Measurements from ENCODE around the gene EDEM3.
A peak's percentile ranks its signal among the peaks of the same experiment; 100 is the strongest.
"Not testable (repeated sequence)": the region's sequence is repeated elsewhere in the genome, so short reads cannot be mapped to it uniquely, and the experiment has no call there.

EDEM3 gene, protein sequence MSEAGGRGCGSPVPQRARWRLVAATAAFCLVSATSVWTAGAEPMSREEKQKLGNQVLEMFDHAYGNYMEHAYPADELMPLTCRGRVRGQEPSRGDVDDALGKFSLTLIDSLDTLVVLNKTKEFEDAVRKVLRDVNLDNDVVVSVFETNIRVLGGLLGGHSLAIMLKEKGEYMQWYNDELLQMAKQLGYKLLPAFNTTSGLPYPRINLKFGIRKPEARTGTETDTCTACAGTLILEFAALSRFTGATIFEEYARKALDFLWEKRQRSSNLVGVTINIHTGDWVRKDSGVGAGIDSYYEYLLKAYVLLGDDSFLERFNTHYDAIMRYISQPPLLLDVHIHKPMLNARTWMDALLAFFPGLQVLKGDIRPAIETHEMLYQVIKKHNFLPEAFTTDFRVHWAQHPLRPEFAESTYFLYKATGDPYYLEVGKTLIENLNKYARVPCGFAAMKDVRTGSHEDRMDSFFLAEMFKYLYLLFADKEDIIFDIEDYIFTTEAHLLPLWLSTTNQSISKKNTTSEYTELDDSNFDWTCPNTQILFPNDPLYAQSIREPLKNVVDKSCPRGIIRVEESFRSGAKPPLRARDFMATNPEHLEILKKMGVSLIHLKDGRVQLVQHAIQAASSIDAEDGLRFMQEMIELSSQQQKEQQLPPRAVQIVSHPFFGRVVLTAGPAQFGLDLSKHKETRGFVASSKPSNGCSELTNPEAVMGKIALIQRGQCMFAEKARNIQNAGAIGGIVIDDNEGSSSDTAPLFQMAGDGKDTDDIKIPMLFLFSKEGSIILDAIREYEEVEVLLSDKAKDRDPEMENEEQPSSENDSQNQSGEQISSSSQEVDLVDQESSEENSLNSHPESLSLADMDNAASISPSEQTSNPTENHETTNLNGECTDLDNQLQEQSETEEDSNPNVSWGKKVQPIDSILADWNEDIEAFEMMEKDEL

DNA sequence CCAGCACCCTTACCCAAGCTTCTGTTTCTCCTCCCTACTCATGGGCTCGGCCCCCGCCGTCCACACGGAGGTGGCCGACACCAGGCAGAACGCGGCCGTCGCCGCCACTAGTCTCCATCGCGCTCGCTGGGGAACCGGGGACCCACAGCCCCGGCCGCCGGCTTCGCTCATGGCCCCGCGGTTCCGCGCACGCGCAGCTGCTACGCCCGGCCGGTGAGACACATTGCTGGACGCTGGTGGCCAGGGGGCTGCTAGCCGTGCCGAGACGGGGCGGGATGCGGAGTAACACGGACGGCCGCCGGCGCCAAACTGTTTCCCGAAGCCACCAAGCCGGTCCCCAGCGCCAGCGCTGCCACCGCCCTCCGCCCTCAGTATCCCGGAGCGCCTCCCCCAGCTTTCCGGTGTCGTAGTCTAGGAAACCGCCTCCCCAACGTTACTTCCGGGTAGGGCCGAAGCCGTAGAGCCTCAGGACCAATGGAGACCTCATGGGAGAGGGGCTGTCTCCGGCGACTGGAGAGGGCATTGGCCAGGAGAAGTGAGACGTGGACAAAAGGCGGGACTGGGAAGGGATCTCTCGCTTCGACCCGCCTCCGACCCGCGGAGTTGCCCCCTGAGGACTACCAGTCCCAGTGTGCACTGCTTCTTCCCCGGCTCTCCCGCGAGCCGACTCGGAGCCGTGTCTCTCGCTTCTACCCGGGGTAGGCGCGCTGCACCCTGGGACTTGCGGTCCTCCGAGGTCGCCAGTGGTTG lies at the start of gene EDEM3:
TSS of gene EDEM3 (minus strand) at position 383 of the 750 bp plus-strand sequence. CDS start at position 171, 212 bp downstream.
- DNase-seq, result peak; percentile 100

- DNase-seq, result no peak
Observed at GRCh38 chr1:184804220-184804619, 49.6 kb upstream of the EDEM3 start.

DNA sequence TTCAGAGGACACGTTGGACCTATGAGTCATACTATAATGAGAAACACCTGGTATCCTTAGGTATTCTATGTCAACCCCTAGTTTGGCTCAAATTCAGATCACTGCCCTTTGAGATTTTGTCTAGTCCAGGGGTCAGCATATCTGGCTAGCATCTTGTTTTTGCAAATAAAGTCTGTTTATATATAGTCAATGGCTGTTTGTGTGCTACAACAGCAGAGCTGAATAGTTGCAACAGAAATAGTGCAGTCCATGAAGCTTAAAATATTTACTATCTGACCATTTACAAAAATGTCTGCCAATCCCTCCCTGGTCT lies 48.5 kb upstream of the EDEM3 start:
- DNase-seq, result no peak

GRCh38 chr1:184802354-184803179 lies 47.9 kb upstream of the EDEM3 start:
- DNase-seq, result no peak

DNA sequence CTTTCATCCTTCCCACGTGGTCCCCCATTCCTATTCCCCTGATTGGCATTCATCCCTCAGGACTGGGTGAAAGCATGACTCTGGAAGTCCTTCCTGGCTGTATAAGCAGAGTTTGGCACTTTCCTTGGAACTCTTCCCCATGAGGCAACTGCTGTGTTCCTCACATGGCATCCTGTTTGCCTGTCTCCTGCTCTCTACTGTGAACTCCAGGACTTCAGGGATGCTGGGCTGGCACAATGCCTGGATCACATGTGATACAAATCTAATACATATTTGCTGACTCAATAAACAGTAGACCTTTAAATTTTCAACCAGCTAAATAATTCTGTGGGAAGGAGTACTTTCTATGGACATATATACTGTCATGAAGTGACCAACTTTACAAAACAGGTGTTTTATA lies 46.8 kb upstream of the EDEM3 start:
- DNase-seq, result no peak

GRCh38 chr1:184800876-184801275 lies 46.2 kb upstream of the EDEM3 start:
- DNase-seq, result no peak

- no peak for DNase-seq
Observed at GRCh38 chr1:184793967-184794366, 39.3 kb upstream of the EDEM3 start.

- DNase-seq, result no peak
Observed at GRCh38 chr1:184792450-184792969, 37.9 kb upstream of the EDEM3 start.

- no peak for DNase-seq
Observed at GRCh38 chr1:184791550-184791900, 36.9 kb upstream of the EDEM3 start.

DNA sequence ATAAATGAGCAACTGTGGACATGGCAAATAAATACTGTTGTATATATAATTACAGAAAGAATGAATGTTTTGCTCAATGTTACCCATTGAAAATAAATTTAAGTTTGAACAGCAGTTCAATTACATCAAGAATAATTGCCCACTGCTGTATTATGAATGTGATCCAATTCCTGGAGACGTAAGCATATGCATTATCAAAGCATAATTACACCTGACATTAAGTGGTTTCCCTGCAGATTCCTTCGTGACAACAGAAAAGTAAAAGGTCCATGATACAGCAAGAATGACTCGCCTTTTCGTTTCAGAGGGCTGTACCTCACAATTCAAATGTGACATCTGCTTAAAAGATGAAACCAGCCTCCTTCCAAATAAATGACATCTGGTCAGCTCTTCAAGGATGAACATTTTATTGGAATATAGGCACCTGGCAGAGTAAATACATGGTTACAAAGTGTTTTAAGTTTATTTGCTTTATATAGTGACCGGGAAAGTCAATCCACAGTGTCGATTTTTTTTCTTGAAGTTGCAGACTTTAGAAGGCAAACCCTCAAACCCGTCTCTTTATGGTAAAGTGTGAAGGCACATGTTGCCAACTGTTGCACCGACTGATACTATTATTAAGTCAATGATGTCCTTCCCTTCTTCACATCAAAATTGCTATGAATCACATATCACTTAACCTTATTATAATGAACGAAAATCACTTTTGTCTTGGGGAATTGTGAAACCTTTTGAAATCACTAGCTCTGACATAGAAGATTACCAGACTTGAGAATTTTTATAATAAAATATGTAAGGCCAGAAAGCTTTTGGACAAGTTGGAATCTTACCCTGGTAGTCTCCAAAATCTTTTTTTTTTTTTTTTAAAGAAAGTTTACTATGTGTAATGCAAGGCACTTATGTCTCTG lies 36.2 kb upstream of the EDEM3 start:
- no peak for DNase-seq

GRCh38 chr1:184789884-184790283 lies 35.2 kb upstream of the EDEM3 start:
- DNase-seq, result no peak

DNA sequence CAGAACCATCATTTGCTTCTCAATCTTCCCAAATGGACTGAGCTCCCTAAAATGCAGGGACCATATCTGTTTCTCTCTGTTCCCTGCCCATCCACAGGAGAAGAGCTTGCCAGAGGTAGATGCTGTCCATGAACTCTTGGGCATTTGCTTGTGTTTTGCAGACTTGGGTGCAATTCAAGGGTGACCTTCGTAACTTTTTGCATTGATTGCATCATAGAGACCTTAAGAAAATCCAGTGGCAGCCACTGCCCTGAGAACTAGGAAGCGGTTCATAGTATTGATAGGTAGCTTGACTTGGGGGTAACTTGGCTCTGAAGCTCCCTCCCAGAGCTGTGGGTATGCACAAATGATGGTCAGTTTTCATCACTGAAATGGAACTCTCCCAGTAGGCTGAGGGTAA lies 34.3 kb upstream of the EDEM3 start:
- DNase-seq, result no peak

DNA sequence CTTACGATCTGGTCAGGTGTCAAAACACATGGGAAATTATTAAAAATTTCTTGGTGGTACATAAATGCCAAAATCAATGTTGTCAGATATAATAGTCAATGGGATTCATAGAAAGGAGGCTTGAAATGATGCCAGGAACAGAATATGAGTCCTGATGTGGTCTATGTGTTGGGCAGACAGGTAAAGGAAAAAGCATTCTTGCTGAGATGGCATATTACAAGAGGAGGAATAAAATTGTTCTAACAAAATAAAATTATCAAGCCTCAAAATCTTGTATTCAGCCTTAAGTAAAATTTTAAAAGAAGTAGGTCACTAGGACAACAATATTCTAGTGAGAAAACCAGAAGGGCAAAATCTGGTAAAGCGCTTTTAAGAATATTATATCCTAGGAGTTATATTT lies 30.9 kb upstream of the EDEM3 start:
- DNase-seq, result no peak

DNA sequence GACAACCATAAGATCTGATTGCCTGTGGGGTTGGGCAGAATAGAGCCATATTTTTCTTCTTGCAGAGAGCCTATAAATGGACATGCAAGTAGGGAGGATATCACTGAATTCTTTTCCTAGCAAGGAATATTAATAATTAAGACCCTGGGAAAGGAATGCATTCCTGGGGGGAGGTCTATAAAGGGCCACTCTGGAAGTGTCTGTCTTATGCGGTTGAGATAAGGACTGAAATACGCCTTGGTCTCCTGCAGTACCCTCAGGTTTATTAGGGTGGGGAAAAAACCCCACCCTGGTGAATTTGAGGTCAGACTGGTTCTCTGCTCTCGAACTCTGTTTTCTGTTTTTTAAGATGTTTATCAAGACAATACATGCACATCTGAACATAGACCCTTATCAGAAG lies 29.1 kb upstream of the EDEM3 start:
- not testable (repeated sequence) for DNase-seq

GRCh38 chr1:184781941-184782340 lies 27.3 kb upstream of the EDEM3 start:
- no peak for DNase-seq

DNA sequence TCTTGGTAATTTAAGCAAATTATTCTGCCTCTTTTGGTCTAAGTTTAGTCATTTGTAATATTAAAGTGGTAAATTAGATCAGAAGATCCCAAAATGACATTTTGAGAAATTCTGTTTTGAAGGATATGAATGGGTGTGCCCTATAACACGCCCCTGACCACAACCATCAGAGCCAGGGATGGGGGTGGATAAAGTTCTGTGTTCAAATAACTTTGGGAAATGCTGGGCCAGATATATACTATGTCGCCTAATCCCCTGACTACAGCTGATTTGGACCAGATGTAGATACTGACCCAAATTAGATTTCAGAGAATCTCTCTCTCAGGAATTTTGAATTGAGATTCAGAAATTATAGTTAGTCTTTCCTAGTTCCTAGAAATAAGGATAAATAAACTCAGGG lies 21.2 kb upstream of the EDEM3 start:
- DNase-seq, result no peak

GRCh38 chr1:184775329-184775728 lies 20.7 kb upstream of the EDEM3 start:
- no peak for DNase-seq

DNA sequence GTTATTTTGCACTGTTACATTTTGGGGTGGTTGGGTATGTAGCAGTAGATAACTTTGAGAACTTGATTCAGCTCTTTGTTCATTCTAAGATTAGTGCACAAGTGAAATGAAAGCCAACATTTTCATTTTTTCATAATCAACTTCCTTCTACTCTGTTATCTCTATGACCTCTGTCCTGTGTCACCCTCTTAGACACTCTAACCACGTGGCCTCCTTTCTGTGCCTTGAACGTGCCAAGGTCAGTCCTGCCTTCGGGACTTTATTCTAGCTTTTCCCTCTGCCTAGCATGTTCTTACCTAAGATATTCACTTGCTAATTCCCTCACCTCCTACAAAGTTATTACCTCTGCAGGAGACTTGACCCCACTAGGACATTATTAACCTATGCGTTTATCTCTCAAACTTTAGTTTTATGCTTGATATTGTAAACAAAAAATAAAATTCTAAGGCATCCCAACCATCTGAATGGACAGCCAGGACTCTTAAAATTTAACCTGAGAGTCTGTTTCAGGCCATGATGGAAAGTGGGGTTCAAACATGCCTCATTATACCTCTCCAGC lies 19.2 kb upstream of the EDEM3 start:
- no peak for DNase-seq

- DNase-seq, result peak; percentile 46
Observed at GRCh38 chr1:184771190-184771691, 16.6 kb upstream of the EDEM3 start.

- DNase-seq, result peak; percentile 71
Observed at GRCh38 chr1:184770181-184770979, 15.7 kb upstream of the EDEM3 start.
